NCI-H2171 treated with DMSO at 0.1 percent for 48 hours (cell line): ENCODE results near the gene SERAC1.
A peak's percentile ranks its signal among the peaks of the same experiment; 100 is the strongest.

Experiments used
- DNase-seq: peaks from one replicate; lab custom pipeline; 2025; lab: John Stamatoyannopoulos, UW

Gene SERAC1

GRCh38 chr6:158077676-158078075 is 90.4 kb downstream of the SERAC1 start:
- no peak for DNase-seq

- DNase-seq, result no peak
These were observed 91.5 kb downstream of the SERAC1 start for GRCh38 chr6:158076548-158076947.

DNA sequence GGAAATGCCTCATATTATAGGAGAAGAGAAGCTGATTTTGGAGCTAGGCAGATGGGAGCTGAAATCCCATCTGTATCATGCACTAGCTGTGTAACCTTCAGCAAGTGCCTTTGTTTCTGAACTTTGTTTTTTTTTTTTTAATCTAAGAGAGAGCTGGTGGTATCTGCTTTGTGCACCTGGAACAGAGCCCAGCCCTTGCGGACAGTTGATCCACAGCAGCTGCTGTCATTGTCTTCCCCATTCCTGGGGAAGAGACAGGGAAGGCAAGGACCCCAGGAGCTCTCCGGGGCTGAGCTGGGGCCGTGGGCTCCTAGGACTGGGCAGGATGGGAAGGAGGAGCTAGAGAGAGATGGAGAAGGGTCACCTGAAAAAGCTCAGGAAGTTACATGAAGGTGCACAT is 94.3 kb downstream of the SERAC1 start:
- DNase-seq, result peak; percentile 85

GRCh38 chr6:158072083-158072721 is 95.9 kb downstream of the SERAC1 start:
- DNase-seq, result peak; percentile 51

- no peak for DNase-seq
These were observed 96.7 kb downstream of the SERAC1 start for GRCh38 chr6:158071121-158072082.

- no peak for DNase-seq
These were observed 97.5 kb downstream of the SERAC1 start for GRCh38 chr6:158070513-158070912.

DNA sequence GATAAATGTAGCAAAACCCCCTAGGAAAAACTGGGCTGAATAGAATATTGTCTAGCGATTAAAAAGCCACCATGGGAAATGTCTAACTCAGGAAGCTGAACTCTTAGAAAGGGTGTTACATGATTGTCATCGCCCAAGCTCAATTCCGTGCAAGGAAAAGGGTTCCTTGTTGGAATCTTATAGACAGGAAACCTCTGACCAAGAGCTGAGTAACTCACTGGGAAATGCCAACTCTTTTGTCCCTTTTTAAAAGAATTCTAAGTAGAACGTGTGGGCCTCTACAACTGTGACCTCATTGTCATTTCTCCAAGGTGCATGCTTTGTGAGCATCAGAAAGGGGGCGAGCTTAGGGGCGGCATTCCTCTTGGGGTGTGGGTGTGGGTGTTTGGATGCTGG is 98.3 kb downstream of the SERAC1 start:
- DNase-seq, result no peak

DNA sequence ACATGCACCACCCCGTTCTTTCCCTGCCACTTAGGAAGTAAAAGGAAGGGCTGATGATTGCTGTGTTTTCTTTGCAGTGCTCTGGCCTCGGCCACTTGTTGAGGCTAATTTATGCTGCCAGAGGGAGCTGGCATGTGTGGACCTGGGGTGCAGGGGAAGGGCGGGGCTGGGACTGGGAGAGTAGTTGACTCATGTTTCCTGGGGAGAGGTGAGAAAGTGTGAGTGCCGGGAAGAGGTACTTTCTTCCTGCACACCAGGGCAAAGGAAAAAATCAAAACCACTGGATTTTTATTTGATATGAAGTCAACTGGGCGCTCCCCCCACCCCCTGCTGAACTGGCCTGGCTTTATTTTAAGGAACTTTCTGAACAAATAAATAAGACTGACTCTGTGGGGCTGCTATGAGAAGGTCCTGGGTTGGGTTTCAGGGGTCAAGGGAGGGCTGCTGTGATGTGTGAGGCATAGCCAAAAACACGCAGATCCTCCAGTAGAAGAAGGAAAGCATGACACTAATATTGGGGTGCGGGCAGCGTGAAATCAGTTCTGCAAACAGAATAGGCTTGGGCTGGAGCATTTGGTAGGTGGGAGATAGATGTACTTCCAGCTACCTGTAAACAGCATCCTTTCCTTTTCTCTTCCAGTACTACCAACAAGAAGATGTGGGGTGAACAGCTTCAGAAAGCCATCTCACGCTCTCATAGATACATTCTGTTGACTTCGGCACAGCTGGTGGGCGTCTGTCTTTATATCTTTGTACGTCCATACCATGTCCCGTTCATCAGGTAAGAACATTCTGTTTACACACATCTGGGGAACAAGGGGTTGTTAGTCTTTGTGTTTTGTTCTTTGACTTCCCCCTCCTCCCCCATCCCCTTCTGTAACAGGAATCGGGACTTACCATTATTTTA is 98.9 kb downstream of the SERAC1 start:
- peak; percentile 16 for DNase-seq

GRCh38 chr6:158068156-158068892 is 99.7 kb downstream of the SERAC1 start:
- DNase-seq, result no peak

GRCh38 chr6:158067436-158068015 is 100.5 kb downstream of the SERAC1 start:
- DNase-seq, result no peak

GRCh38 chr6:158066136-158066781 is 101.8 kb downstream of the SERAC1 start:
- peak; percentile 68 for DNase-seq

DNA sequence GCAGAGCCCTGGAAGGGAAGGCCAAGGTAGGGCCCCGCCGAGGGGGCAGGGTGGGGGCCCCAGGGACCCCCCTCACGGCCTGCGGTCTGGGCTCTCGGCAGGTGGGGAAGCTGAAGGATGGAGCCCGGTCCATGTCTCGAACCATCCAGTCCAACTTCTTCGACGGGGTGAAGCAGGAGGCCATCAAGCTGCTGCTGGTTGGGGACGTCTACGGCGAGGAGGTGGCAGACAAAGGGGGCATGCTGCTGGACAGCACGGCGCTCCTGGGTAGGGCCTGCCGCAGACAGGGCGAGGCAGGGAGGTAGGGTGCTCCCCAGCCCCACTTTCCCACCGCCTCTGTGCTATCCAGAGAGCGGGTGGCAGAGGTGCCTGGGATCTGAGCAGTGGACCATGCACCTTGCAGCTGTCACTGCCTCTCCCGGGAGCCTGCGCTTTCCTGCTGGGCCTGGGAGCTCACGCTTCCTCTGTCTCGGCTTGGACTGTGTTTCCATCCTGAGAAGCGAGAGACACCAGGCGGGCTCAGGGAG is 103.3 kb downstream of the SERAC1 start:
- peak; percentile 90 for DNase-seq

DNA sequence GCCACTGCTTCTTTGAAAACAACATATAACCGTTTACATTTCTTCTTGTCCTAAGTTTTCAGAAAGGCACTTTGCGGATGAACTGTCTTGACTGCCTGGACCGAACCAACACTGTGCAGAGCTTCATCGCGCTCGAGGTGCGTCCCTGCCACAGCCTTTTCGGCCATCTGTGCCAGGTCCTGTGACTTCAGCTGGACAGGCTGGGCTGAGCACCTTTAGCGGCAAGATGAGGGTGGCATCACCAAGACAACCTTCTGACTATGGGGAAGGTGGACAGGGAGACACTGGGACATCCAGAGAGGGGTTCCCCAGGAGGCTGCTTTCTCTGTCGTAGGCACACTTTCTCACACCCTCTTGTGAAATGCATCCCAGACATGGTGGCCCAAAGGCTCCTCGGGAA is 104.3 kb downstream of the SERAC1 start:
- DNase-seq, result no peak

GRCh38 chr6:158061709-158062461 is 106.2 kb downstream of the SERAC1 start:
- no peak for DNase-seq

DNA sequence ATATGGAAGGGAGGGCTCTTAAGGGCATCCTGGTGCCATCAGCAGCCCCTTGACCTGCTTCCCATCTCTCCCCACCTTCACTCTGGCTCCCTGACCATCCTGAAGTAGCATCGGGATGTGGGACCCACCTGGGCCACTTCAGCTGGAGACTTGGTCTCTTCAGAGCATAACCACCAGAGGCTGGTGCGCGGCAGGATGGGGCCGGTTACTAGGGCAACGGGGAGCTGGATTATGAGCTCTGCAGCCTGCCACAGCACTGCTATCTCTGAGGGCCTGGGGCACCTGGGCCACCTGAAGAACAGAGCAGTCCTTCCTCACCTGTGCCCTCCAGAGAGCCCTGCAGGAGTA is 106.7 kb downstream of the SERAC1 start:
- no peak for DNase-seq

- DNase-seq, result no peak
These were observed 107.4 kb downstream of the SERAC1 start for GRCh38 chr6:158060455-158061360.
